NCI-H2196 treated with DMSO at 0.1 percent for 48 hours (cell line): ENCODE measurements around the gene ANP32B.
A peak's percentile ranks its signal among the peaks of the same experiment; 100 is the strongest.
"Not testable (repeated sequence)": the region's sequence is repeated elsewhere in the genome, so short reads cannot be mapped to it uniquely, and the experiment has no call there.

Experiments
- DNase-seq: peaks from one replicate; lab custom pipeline; 2025; ENCODE audit not compliant: unreplicated experiment; lab: John Stamatoyannopoulos, UW

The ANP32B gene

GRCh38 chr9:97982683-97983588, at the start of gene ANP32B:
ANP32B (plus strand) TSS chr9:97983341; CDS start chr9:97983556, 215 bp downstream.
- DNase-seq, result peak; percentile 83

GRCh38 chr9:97934321-97935115, 48.6 kb upstream of the ANP32B start:
- DNase-seq, result no peak

GRCh38 chr9:97935276-97935675, 47.9 kb upstream of the ANP32B start:
- DNase-seq, result no peak

GRCh38 chr9:97936998-97937397, 46.1 kb upstream of the ANP32B start:
- DNase-seq, result no peak

GRCh38 chr9:97938081-97938644, 45.0 kb upstream of the ANP32B start, which contains the start of gene HEMGN:
HEMGN (minus strand) TSS chr9:97938172; CDS start chr9:97938136, 36 bp downstream.
- DNase-seq, result no peak

GRCh38 chr9:97940233-97940632, 42.9 kb upstream of the ANP32B start:
- no peak for DNase-seq

- DNase-seq, result no peak
Observed at GRCh38 chr9:97940741-97941140, 42.4 kb upstream of the ANP32B start.

- no peak for DNase-seq
Observed at GRCh38 chr9:97941323-97941722, 41.8 kb upstream of the ANP32B start.

- DNase-seq, result no peak
Observed at GRCh38 chr9:97943308-97943855, 39.8 kb upstream of the ANP32B start.

- no peak for DNase-seq
Observed at GRCh38 chr9:97944612-97945011, 38.5 kb upstream of the ANP32B start.

GRCh38 chr9:97945470-97945869, 37.7 kb upstream of the ANP32B start:
- DNase-seq, result not testable (repeated sequence)

- not testable (repeated sequence) for DNase-seq
Observed at GRCh38 chr9:97947094-97947493, 36.0 kb upstream of the ANP32B start.

- DNase-seq, result not testable (repeated sequence)
Observed at GRCh38 chr9:97950873-97951272, 32.3 kb upstream of the ANP32B start.

- peak; percentile 28 for DNase-seq
Observed at GRCh38 chr9:97954550-97954989, 28.6 kb upstream of the ANP32B start.

GRCh38 chr9:97956331-97956730, 26.8 kb upstream of the ANP32B start:
- no peak for DNase-seq

- DNase-seq, result no peak
Observed at GRCh38 chr9:97958812-97959511, 24.2 kb upstream of the ANP32B start.

- DNase-seq, result no peak
Observed at GRCh38 chr9:97959585-97959984, 23.6 kb upstream of the ANP32B start.

GRCh38 chr9:97960678-97961328, 22.3 kb upstream of the ANP32B start:
- DNase-seq, result not testable (repeated sequence)

GRCh38 chr9:97961361-97961760, 21.8 kb upstream of the ANP32B start:
- no peak for DNase-seq

- DNase-seq, result no peak
Observed at GRCh38 chr9:97962136-97962535, 21.0 kb upstream of the ANP32B start.
